Neuronal stem cell (in vitro differentiated cells): Measurements from ENCODE around the gene CERS1.
A peak's percentile ranks its signal among the peaks of the same experiment; 100 is the strongest.

ENCODE experiments used
- DNase-seq: peaks from one replicate; pipeline ENCODE4 v3.0.0-alpha.2; 2013; ENCODE audit warnings: low spot score
- H2AFZ ChIP-seq: one replicate; pipeline ENCODE4 v1.6.1; 2013; ENCODE audit warnings: mild to moderate bottlenecking, low read length, inconsistent platforms
- H2AK5ac ChIP-seq: 2 replicates; pipeline ENCODE4 v1.6.1; 2013; ENCODE audit warnings: low read depth, mild to moderate bottlenecking, inconsistent platforms, low read length, moderate library complexity, mixed read lengths
- H2BK120ac ChIP-seq: 2 replicates; pipeline ENCODE4 v1.6.1; 2013; ENCODE audit warnings: low read depth, mild to moderate bottlenecking, inconsistent platforms, low read length, moderate library complexity, mixed read lengths
- H2BK12ac ChIP-seq: one replicate; pipeline ENCODE4 v1.6.1; 2013; ENCODE audit warnings: low read length, inconsistent platforms
- H2BK15ac ChIP-seq: 2 replicates; pipeline ENCODE4 v1.6.1; 2013; ENCODE audit warnings: mild to moderate bottlenecking, low read length, inconsistent platforms, mixed read lengths
- H2BK5ac ChIP-seq: one replicate; pipeline ENCODE4 v1.6.1; 2013; ENCODE audit warnings: inconsistent platforms, mild to moderate bottlenecking, low read length, moderate library complexity
- H3K14ac ChIP-seq: one replicate; pipeline ENCODE4 v1.6.1; 2013; ENCODE audit warnings: low read length, inconsistent platforms
- H3K18ac ChIP-seq: 2 replicates; pipeline ENCODE4 v1.6.1; 2013; ENCODE audit warnings: low read length, inconsistent platforms
- H3K23ac ChIP-seq: 2 replicates; pipeline ENCODE4 v1.6.1; 2013; ENCODE audit warnings: low read depth, mild to moderate bottlenecking, mixed read lengths, low read length, inconsistent platforms; ENCODE audit not compliant: poor library complexity
- H3K27ac ChIP-seq: replicated peaks from 3 replicates; pipeline ENCODE4 v1.5.1; 2013; ENCODE audit warnings: low read length, inconsistent platforms
- H3K27me3 ChIP-seq, 3 experiments: 2 replicates each; pipeline ENCODE4 v1.6.1; 2013; ENCODE audit warnings: low read length in 3 of 3, mild to moderate bottlenecking in 2 of 3, inconsistent platforms in 1 of 3, low read depth in 1 of 3, mixed read lengths in 1 of 3, moderate library complexity in 1 of 3; ENCODE audit not compliant: control insufficient read depth in 3 of 3, insufficient read depth in 3 of 3
- H3K36me3 ChIP-seq, 2 donors: replicated peaks in 1 of 2; 2 replicates each; pipeline ENCODE4 v1.6.1; 2013; ENCODE audit warnings: low read length in 2 of 2; ENCODE audit not compliant: control insufficient read depth in 2 of 2, insufficient read depth in 2 of 2
- H3K4ac ChIP-seq: 2 replicates; pipeline ENCODE4 v1.6.1; 2013; ENCODE audit warnings: inconsistent platforms, mild to moderate bottlenecking, low read length, moderate library complexity
- H3K4me1 ChIP-seq, 2 donors: 1 replicate in 1 of 2; 2 replicates in 1 of 2; pipeline ENCODE4 v1.6.1; 2013; ENCODE audit warnings: low read length in 2 of 2, low read depth in 1 of 2; ENCODE audit not compliant: control insufficient read depth in 2 of 2, insufficient read depth in 1 of 2
- H3K4me2 ChIP-seq: one replicate; pipeline ENCODE4 v1.6.1; 2013; ENCODE audit warnings: mild to moderate bottlenecking, low read length, inconsistent platforms; ENCODE audit not compliant: insufficient read depth, poor library complexity, severe bottlenecking
- H3K4me3 ChIP-seq, 2 donors: 2 replicates each; pipeline ENCODE4 v1.5.1; 2013; ENCODE audit warnings: low read length in 2 of 2, mild to moderate bottlenecking in 2 of 2, inconsistent platforms in 1 of 2, moderate library complexity in 1 of 2
- H3K79me1 ChIP-seq: one replicate; pipeline ENCODE4 v1.6.1; 2013; ENCODE audit warnings: low read depth, mild to moderate bottlenecking, inconsistent platforms, low read length, moderate library complexity
- H3K9ac ChIP-seq: one replicate; pipeline ENCODE4 v1.6.1; 2013; ENCODE audit warnings: mild to moderate bottlenecking, low read depth, low read length, inconsistent platforms; ENCODE audit not compliant: poor library complexity
- H3K9me3 ChIP-seq, 2 donors: replicated peaks in 1 of 2; 2 replicates each; pipeline versions ENCODE3 to v1.6.1; 2013; ENCODE audit warnings: low read length in 2 of 2, mild to moderate bottlenecking in 2 of 2, inconsistent platforms in 1 of 2, low read depth in 1 of 2, mixed read lengths in 1 of 2, moderate library complexity in 1 of 2; ENCODE audit not compliant: control insufficient read depth in 2 of 2, insufficient read depth in 1 of 2
- H4K8ac ChIP-seq: one replicate; pipeline ENCODE4 v1.6.1; 2013; ENCODE audit warnings: low read depth, mild to moderate bottlenecking, inconsistent platforms, low read length, moderate library complexity
- H4K91ac ChIP-seq: one replicate; pipeline ENCODE4 v1.6.1; 2013; ENCODE audit warnings: low read length, low read depth, mild to moderate bottlenecking, inconsistent platforms; ENCODE audit not compliant: poor library complexity
- WGBS, 2 donors: extraction: QIAGEN DNeasy Blood & Tissue Kit; methylation state at CpG; one replicate each; pipeline ENCODE4 v1.1.7; 2013; ENCODE audit warnings: missing lambda C conversion rate in 2 of 2, mixed read lengths in 1 of 2; ENCODE audit not compliant: insufficient read length in 2 of 2, insufficient replicate concordance in 1 of 2; ENCODE audit errors: extremely low coverage in 2 of 2; 5-methylcytosine and 5-hydroxymethylcytosine counted together

CERS1 gene

DNA sequence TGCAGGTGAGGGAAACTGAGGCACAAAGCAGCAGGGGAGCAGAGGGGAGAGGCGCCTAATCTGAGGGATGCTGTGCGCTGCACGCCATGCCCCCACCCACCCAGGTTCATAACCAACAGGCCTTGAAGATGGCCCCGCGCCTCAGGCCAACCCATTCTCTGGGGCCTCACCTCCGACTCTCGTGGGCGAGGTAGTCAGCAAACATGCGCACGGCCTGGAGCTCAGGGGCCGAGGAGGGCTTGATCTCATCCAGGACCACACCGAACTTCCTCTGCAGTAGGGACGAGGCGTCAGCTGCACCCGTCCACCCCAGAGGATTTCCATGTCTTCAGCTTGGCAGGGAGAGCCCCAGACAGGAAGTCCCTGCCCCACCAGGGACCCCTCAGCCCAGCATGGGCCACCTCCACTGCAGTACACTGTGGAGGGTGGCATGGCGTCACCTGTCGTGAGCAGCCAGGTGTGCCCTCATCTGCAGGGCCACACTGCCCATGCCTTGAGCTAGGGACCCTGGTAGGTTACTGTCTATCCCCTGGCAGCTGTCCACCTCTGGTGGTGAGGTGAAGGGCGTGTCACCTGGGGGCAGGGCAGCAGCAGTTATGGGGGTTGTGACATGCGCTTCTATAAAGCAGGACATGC lies 15.0 kb upstream of the CERS1 start:
- Histone ChIP-seq H2BK5ac (no peak overlapping the region), H4K91ac (no peak overlapping the region), H3K27me3 (no peaks in the 10 kb centered on the region), H3K27ac (no peak overlapping the region), H2AK5ac (peak overlapping the region; percentile 46), H3K18ac (no peak overlapping the region), H3K9me3 (peaks cover 0 to 1% of the 10 kb centered on the region in 2 donors), H3K23ac (peak overlapping the region; percentile 25), H3K4ac (no peak overlapping the region), H2BK15ac (no peak overlapping the region), H3K9ac (peak overlapping the region; percentile 60), H3K4me1 (no peaks in the 10 kb centered on the region), H3K4me2 (no peak overlapping the region), H2AFZ (no peak overlapping the region), H3K36me3 (peaks cover 32 to 85% of the 10 kb centered on the region in 2 donors), H4K8ac (peak overlapping the region; percentile 65), H3K79me1 (peaks cover 24% of the 10 kb centered on the region), H3K14ac (no peak overlapping the region), H2BK12ac (no peak overlapping the region), H2BK120ac (no peak overlapping the region), H3K4me3 (no peak overlapping the region)
- no CpG with 5 or more reads among the region's 19 CpGs for WGBS, 2 donors
- no peak for DNase-seq

DNA sequence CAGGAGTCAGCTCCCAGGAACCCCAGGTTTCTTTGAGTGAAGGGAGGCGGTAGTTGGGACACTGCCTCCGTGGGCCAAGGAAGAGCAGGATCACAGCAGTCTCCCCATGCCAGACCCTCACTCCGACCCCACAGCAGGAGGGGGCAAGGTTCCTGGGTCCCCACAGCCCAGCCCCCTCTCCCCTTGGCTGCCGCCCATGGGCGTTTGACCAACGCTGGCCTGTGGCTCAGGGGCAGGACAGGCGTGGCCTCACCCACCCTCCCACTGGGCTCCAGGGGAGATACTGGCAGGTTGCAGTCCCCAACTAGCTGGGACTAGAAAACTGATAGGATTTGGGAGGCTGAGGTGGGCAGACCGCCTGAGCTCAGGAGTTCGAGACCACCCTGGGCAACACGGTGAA lies 14.1 kb upstream of the CERS1 start:
- Histone ChIP-seq H3K4me3 (no peak overlapping the region), H4K91ac (no peak overlapping the region), H3K4me2 (no peak overlapping the region), H3K4ac (no peak overlapping the region), H3K23ac (no peak overlapping the region), H3K18ac (no peak overlapping the region), H3K79me1 (peaks cover 21% of the 10 kb centered on the region), H2AFZ (no peak overlapping the region), H3K9me3 (peaks cover 0 to 1% of the 10 kb centered on the region in 2 donors), H3K36me3 (peaks cover 30 to 85% of the 10 kb centered on the region in 2 donors), H2AK5ac (no peak overlapping the region), H3K27ac (no peak overlapping the region), H3K14ac (no peak overlapping the region), H3K9ac (no peak overlapping the region), H3K4me1 (no peaks in the 10 kb centered on the region), H2BK15ac (no peak overlapping the region), H4K8ac (no peak overlapping the region), H3K27me3 (no peaks in the 10 kb centered on the region), H2BK12ac (no peak overlapping the region), H2BK120ac (no peak overlapping the region), H2BK5ac (no peak overlapping the region)
- WGBS, 2 donors: no CpG with 5 or more reads among the region's 10 CpGs
- DNase-seq: no peak

- H3K36me3 ChIP-seq: peaks cover 32 to 86% of the 10 kb centered on the region in 2 donors
- no peak overlapping the region for H2BK15ac ChIP-seq
- H3K23ac ChIP-seq: no peak overlapping the region
- no peak overlapping the region for H2BK120ac ChIP-seq
- H3K9ac ChIP-seq: no peak overlapping the region
- H2BK5ac ChIP-seq: no peak overlapping the region
- H3K18ac ChIP-seq: no peak overlapping the region
- H3K9me3 ChIP-seq: peaks cover 0 to 1% of the 10 kb centered on the region in 2 donors
- no peak overlapping the region for H2AFZ ChIP-seq
- no peak overlapping the region for H4K91ac ChIP-seq
- no peak overlapping the region for H3K4me2 ChIP-seq
- H2AK5ac ChIP-seq: no peak overlapping the region
- no peak overlapping the region for H2BK12ac ChIP-seq
- H3K27ac ChIP-seq: no peak overlapping the region
- peak overlapping the region in 1 of 2 donors; percentile 48 for H3K4me3 ChIP-seq
- no peak overlapping the region for H4K8ac ChIP-seq
- DNase-seq: no peak
- WGBS, 2 donors: no CpG with 5 or more reads among the region's 17 CpGs
- no peak overlapping the region for H3K4ac ChIP-seq
- peaks cover 21% of the 10 kb centered on the region for H3K79me1 ChIP-seq
- no peaks in the 10 kb centered on the region for H3K27me3 ChIP-seq
- no peak overlapping the region for H3K14ac ChIP-seq
- no peaks in the 10 kb centered on the region for H3K4me1 ChIP-seq
Measured at GRCh38 chr19:18908917-18909619, 13.1 kb upstream of the CERS1 start.
